HepG2 (cell line): ENCODE measurements around the gene COL25A1.

Experiments used
- CBFB ChIP-seq: sonication (generic); formaldehyde crosslinking; IDR thresholded peaks from 2 replicates; pipeline ENCODE4 v1.4.0; 2020; ENCODE audit warnings: missing genetic modification reagents
- EP300 ChIP-seq, 3 experiments: sonication (generic) in 1 of 3; formaldehyde crosslinking in 1 of 3; IDR thresholded peaks; 2 replicates each; pipeline versions ENCODE4 v1.5.1 to v1.6.1; 2011 to 2020; ENCODE audit warnings: low read depth in 2 of 3, low read length in 2 of 3, borderline replicate concordance in 1 of 3, improper control_type of control experiment in 1 of 3, mild to moderate bottlenecking in 1 of 3, missing genetic modification reagents in 1 of 3, moderate library complexity in 1 of 3
- FOXM1 ChIP-seq: sonication (generic); formaldehyde crosslinking; IDR thresholded peaks from 2 replicates; pipeline ENCODE4 v1.5.0; 2020; ENCODE audit warnings: missing genetic modification reagents
- MEIS1 ChIP-seq: sonication (generic); formaldehyde crosslinking; IDR thresholded peaks from 2 replicates; pipeline ENCODE4 v1.9.0; 2021; ENCODE audit warnings: mild to moderate bottlenecking, missing genetic modification reagents, moderate library complexity, borderline replicate concordance
- MTA3 ChIP-seq: sonication (generic); formaldehyde crosslinking; IDR thresholded peaks from 2 replicates; pipeline ENCODE4 v1.4.0; 2020; ENCODE audit warnings: missing genetic modification reagents
- NFKBIZ ChIP-seq: IDR thresholded peaks from 2 replicates; pipeline ENCODE4 v1.6.1; 2018; ENCODE audit warnings: missing genetic modification reagents, missing compliant biosample characterization
- SETDB1 ChIP-seq: sonication (generic); formaldehyde crosslinking; IDR thresholded peaks from 2 replicates; pipeline ENCODE4 v1.5.1; 2020; ENCODE audit warnings: missing genetic modification reagents, mild to moderate bottlenecking, borderline replicate concordance
- SIX1 ChIP-seq: sonication (generic); formaldehyde crosslinking; IDR thresholded peaks from 2 replicates; pipeline ENCODE4 v1.4.0; 2020; ENCODE audit warnings: missing genetic modification reagents, borderline replicate concordance
- ZNF274 ChIP-seq: sonication (generic); formaldehyde crosslinking; IDR thresholded peaks from 2 replicates; pipeline ENCODE4 v1.5.1; 2020; ENCODE audit warnings: mild to moderate bottlenecking, missing genetic modification reagents
- TF ChIP-seq, protein P1 (sequence below): sonication (generic); formaldehyde crosslinking; IDR thresholded peaks from 2 replicates; pipeline ENCODE4 v1.5.0; 2020; ENCODE audit warnings: mild to moderate bottlenecking, missing genetic modification reagents, moderate library complexity
- TF ChIP-seq, protein P2 (sequence below): sonication (generic); formaldehyde crosslinking; IDR thresholded peaks from 2 replicates; pipeline ENCODE4 v1.8.1; 2023; ENCODE audit warnings: missing genetic modification reagents, inconsistent platforms, borderline replicate concordance
- TF ChIP-seq, protein P3 (sequence below): IDR thresholded peaks from 2 replicates; pipeline ENCODE4 v1.6.1; 2016; ENCODE audit warnings: missing compliant biosample characterization, missing genetic modification reagents, borderline replicate concordance

DNA sequence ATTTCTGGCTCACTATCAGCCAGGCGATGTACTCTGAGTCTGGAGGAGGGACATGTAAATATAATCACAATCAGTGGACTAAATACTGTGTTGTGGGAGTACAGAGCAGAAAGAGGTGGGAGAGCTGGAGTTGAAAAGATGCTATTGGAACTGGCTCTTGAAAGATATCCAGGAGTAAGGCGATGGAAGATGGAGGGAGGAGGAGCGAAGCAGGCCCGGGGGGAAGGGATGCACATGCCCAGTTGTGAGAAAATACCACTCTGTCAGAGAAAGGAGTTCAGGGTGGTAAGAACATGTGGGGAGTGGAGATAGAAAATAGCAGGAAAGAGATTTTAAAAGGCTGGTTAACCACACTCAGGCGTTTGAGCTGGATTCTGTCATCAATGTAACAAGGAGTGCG is 322.7 kb downstream of the COL25A1 start:
- TF ChIP-seq, protein P1, sequence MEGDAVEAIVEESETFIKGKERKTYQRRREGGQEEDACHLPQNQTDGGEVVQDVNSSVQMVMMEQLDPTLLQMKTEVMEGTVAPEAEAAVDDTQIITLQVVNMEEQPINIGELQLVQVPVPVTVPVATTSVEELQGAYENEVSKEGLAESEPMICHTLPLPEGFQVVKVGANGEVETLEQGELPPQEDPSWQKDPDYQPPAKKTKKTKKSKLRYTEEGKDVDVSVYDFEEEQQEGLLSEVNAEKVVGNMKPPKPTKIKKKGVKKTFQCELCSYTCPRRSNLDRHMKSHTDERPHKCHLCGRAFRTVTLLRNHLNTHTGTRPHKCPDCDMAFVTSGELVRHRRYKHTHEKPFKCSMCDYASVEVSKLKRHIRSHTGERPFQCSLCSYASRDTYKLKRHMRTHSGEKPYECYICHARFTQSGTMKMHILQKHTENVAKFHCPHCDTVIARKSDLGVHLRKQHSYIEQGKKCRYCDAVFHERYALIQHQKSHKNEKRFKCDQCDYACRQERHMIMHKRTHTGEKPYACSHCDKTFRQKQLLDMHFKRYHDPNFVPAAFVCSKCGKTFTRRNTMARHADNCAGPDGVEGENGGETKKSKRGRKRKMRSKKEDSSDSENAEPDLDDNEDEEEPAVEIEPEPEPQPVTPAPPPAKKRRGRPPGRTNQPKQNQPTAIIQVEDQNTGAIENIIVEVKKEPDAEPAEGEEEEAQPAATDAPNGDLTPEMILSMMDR (CRISPR knock-in tag) = no peak
- TF ChIP-seq MTA3 (CRISPR knock-in tag) (no peak), FOXM1 (CRISPR knock-in tag) (no peak), MEIS1 (no peak), NFKBIZ (CRISPR knock-in tag) (no peak), SETDB1 (no peak), SIX1 (CRISPR knock-in tag) (no peak), CBFB (CRISPR knock-in tag) (no peak), EP300 (IDR thresholded peaks at IDR 0.05; ENCODE audit: low read depth in 2 of 2, low read length in 2 of 2) (no peak), EP300 (CRISPR knock-in tag; IDR thresholded peaks at IDR 0.05; ENCODE audit: borderline replicate concordance) (no peak), ZNF274 (no peak)
- TF ChIP-seq, protein P2, sequence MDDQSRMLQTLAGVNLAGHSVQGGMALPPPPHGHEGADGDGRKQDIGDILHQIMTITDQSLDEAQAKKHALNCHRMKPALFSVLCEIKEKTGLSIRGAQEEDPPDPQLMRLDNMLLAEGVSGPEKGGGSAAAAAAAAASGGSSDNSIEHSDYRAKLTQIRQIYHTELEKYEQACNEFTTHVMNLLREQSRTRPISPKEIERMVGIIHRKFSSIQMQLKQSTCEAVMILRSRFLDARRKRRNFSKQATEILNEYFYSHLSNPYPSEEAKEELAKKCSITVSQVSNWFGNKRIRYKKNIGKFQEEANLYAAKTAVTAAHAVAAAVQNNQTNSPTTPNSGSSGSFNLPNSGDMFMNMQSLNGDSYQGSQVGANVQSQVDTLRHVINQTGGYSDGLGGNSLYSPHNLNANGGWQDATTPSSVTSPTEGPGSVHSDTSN (CRISPR knock-in tag) = no peak
- TF ChIP-seq, protein P3, sequence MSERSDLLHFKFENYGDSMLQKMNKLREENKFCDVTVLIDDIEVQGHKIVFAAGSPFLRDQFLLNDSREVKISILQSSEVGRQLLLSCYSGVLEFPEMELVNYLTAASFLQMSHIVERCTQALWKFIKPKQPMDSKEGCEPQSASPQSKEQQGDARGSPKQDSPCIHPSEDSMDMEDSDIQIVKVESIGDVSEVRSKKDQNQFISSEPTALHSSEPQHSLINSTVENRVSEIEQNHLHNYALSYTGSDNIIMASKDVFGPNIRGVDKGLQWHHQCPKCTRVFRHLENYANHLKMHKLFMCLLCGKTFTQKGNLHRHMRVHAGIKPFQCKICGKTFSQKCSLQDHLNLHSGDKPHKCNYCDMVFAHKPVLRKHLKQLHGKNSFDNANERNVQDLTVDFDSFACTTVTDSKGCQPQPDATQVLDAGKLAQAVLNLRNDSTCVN = no peak
